SHP77 treated with DMSO at 0.1 percent for 48 hours (cell line): Measurements from ENCODE around the gene KCNN3.

Source experiments
- DNase-seq: peaks from one replicate; lab custom pipeline; 2025; lab: John Stamatoyannopoulos, UW

The KCNN3 gene

DNA sequence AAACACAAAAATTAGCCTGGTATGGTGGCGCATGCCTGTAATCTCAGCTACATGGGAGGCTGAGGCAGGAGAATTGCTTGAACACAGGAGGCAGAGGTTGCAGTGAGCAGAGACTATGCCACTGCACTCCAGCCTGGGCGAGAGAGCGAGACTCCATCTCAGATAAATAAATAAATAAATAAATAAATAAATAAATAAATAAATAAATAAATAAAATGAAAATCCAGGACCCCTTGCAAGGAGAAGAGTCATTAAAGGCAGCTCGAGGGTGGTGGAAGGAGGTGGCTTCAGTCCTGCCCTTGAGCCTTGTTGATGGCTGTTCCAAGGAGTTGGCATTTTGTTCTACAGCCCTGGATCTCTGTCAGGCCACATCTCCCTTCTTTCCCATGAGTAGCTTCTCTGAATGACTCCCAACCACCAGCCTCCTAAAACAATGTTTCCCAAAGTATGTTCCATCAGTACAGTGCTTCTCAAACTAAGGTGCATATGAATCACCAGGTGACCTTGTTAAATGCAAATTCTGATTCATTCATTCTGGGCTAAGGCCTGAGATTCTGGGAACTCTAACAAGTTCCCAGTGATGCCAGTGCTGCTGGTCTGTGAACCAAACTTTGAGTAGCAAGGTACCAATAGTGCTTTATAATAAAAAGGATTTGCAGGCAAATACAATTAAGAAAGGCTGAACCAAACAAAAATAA, 99.0 kb downstream of the KCNN3 start:
- no peak for DNase-seq

GRCh38 chr1:154769193-154769895, 100.7 kb downstream of the KCNN3 start:
- DNase-seq: no peak

GRCh38 chr1:154768456-154769125, 101.5 kb downstream of the KCNN3 start:
- DNase-seq: no peak

DNA sequence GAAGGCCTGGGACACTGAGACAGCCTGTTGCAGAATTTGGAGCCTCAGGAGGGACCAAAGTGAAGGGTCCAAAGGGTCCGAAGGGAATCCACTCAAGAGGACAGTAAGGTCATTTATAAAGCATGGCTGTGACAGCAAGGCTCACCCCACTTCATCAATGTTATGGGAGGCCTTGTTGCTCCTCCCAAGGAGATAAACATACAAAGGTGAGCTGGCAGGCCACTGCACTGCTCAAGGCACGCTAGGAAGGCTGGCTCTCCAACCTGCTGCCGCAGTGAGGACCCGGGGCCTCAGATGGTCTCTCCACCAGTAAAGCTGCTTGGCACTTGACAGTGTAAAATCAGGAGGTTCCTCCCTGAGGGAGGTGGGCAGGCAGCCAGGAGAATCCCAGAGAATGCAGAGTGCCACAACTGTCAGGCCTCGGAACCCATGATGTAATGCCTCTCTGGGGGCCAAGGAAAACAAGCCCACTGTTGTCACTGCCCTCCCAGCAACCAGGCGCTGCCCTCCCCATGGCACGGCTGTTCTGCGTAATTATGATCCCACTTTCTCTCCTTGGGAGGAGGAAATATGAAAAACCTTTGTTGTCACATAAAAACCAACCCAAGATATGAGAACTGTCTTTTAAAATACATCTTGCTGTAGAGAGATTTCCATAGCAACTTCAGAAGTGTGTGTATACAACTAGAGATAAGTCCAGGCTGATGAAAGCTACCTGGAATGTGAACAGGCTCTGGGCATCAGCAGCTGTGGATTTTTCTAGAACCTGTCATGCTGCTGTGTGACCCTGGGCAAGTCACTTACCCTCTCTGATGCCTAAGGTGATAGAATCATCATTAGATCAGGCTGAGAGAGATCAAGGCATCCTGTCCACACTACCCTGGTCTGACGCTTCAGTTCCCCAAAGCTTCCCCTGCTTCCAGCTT, 102.5 kb downstream of the KCNN3 start:
- peak; percentile 49 for DNase-seq

DNA sequence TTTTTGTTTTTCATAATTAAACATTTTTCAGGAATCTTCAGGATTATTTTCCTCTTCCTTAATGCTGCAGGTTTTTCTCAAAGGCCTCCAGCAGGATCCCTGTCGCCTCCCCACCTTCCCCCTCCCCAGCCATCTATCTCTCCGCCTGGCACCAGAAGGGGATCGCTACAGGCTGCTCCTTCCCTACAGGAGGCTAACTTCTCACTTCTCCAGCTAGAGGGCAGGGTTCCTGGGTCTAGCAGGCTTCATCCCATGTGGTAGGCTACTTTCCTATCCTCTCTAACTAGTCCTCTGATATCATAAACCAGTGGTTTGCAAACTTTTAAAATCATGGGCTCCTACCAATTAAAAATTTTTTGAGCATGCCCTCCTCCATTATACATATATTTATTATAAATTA, 104.1 kb downstream of the KCNN3 start:
- peak; percentile 42 for DNase-seq

DNA sequence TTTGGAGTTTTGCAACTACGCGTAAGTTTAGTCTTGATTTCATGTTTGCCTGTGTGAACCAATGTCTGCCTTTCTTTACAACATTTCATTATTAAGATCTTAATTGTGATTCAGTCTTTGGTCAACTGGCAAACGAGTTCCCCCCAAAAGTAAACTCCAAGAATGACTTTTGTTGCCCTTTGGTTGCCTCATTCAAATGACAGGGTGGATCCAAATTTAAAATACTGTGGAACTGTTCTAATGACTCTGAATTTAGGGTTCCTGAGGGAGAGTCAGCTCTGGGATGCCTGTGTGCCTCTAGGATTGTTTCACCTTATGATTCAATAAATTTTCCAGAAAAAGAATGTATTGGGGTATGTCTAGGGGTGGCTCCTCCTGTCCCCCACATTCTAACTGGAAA, 105.3 kb downstream of the KCNN3 start:
- no peak for DNase-seq

GRCh38 chr1:154764181-154764580, 105.9 kb downstream of the KCNN3 start:
- no peak for DNase-seq

DNA sequence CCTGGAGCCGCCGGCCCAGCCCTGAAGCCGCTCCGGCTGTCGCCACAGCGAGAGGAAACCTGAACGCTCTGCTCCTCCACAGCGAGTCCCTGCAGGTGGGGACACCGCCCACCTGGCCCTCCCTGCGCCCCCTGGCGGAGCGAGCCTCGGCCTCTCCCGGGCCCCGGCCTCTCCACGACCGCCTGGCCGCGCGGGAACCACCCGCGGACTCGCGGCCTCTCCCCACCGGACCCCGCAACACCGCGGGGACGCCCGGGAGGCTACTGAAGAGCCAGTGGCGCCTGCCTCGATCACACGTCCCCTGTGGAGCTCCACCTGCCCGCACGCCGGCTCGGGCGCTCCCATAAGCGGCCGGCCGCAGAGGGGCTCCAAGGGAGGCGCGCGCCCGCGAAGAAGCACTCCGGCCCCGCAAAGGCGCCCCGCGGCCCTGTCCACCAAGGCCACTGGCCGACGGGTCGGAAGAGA, 109.6 kb downstream of the KCNN3 start:
- no peak for DNase-seq

GRCh38 chr1:154759793-154760192, 110.3 kb downstream of the KCNN3 start:
- no peak for DNase-seq

DNA sequence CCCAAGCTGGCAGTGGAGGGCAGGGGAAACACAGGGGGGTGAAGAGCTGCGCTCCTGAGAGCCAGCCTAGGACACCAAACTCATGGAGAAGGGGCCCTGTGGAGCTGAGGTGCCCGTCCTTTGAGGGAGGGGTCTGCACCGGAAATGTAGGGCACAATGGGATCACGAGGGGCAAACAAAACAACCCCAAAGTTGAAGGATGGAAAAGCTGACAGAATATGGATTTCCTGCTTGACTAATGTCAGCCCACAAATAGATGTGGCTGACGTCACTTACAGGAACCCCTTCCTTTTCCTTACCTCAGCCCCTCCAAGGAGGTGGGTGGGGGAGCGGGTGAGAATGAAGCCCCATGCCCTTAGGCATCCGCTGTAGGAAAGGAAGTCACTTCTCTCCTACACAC, 110.9 kb downstream of the KCNN3 start:
- no peak for DNase-seq

DNA sequence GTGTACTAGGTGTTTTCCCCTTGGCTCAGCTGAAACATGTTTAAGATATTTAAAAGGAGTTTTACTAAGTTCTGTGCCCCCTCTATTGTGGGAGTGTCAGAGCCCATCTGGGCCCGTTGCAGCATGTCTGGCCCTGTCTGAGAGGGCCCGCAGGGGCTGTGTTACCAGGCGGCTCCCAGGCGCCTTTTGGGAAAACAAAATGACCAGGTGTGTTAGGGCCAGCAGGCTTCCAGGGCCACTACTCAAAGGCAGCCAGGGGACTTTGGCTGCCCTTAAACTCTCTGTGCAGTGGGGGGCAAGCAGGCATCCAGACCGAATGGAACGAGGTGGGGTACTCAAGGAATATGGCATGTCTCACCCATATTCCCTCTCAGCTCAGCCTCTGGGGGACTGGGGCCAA, 111.7 kb downstream of the KCNN3 start:
- DNase-seq: no peak

- DNase-seq: no peak
Measured at GRCh38 chr1:154756793-154757548, 113.1 kb downstream of the KCNN3 start.

DNA sequence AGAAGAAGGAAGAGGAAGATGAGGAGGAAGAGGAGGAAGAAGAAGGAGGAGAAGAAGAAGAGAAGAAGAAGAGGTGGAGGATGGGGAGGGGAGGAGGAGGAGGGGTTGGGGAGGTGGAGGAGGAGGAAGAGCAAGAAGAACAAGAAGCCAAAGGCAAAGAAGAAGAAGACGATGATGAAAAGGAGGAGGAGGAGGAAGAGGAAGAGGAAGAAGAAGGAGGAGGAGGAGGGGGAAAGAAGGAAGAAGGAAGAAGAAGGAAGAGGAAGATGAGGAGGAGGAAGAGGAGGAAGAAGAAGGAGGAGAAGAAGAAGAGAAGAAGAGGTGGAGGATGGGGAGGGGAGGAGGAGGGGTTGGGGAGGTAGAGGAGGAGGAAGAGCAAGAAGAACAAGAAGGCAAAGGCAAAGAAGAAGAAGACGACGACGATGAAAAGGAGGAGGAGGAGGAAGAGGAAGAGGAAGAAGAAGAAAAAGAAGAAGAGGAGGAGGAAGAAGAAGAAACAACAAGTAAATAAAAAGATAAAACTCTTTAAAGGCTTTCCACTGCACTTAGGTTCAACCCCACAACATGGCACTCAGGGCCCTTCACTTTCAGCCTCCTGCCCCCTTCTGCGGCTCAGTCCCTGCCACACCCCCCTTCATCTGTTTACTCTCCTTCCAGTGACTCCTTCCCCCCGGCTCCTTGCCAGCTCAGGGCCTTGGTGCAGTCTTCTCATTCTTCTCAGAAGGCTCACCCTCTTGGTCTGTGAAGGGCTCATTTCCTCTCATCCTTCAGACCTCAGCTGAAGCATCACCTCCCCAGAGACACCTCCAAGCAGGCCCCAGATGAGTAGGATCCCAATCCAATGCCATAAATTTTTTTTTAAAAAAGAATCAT, 114.0 kb downstream of the KCNN3 start:
- DNase-seq: no peak

DNA sequence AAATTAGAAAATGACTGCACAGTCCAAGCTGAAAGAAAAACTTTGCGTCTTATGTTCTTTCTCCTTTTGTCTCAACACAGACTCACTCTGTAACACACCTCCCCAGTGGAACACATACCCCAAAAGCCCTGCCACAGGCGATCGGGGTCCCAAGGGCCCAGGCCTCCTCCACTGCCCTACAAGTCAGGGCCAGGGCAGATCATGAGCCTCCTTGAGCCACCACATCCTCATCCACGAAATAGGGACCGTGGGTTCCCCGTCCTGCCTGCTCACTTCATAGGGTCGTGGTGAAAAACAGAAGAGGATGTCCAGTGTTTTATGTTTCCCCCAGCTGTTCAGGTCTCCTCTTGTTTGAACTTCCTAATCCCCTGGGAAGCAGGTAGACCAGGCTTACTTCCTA, 116.7 kb downstream of the KCNN3 start:
- no peak for DNase-seq

DNA sequence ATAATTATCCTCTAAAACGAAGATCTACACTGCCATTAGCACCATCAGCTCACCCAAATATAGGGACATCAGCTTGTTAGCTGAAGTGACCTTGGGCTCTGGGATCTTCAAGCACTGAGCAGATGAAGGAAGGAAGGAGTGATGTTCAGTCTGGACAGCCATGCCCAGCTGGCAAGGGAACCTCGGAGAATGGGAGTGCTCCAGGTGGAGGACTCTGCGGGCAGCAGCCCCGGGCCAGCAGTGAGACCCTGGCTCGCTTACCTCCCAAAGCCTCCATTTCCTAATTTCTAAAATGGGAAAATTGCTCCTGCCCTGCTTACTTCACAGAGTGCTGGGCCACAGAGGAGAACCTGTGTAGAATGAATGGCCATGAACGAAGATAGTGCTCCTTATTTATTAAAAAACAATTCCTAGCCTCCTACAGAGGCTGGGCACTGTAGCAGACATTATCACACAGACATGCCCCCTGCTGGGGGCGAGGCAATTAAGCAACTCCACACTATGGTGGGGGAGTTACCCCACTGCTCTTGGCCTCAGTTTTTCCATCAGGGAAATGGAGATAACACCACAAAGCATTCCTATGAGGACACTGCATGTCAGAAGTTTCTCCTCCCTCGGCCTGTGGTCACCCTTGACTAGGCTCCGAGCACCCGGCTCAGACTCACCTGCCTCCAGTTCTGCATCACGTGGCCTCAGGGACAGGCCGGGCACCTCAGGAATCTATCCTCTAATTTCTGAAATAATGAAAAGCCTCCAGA, 117.6 kb downstream of the KCNN3 start:
- no peak for DNase-seq

DNA sequence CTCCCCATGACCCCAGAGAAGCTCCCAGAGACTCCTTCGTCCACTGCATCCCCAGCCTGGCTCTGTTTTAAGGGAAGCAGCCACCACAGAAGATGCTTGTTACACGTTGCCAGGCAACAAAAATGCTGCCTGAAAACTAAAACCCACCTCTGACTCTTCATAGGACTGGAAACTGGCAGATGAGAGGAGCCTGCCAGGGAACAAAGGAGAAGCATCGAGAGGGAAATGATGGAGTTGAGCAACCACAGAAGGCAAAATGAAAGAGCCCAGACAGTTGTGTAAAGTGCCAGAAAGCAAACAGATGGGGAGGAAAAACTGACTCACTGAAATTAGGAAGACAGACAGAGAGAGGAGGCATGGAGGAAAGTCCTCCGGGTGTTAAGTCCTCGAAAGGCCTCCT, 118.4 kb downstream of the KCNN3 start:
- DNase-seq: no peak

- DNase-seq: no peak
Measured at GRCh38 chr1:154750681-154751665, 119.1 kb downstream of the KCNN3 start.

DNA sequence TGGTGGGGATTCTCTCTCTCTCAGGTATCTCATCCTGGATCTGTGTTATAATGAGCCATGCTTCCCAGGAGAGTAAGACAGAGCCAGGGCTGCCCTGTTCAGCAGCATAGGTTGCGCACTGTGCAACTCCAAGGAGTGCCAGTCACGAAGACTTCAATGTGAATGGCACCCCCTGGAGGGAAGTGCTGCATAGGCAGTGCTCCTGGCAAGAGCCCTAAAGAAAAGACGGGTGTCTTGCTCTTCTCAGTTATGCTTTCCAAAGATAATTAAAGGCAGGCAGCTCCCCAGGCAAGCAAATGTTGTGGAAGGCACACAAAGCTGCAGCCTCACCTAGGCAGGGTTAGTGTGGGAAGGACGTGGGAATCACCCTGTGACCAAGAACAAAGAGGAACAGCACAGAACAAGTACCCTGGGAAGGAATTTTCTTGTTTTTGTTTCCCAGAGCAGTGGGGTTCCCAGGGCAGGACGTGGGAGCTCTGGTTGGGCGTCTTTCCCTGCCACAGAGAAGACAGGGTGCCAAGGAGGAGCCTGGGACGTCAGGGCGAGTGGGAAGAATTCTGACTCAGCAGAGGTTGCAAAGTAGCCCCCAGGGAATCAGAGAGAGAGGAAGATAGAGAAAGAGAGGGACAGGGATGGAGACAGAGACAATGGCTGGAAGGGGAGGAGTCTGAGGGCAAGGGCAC, 120.9 kb downstream of the KCNN3 start:
- no peak for DNase-seq
